Fibroblast of the aortic adventitia (primary cell): ENCODE measurements around the gene CRYGS. TPM values are rescaled to one million over a fixed set of nuclear protein-coding genes. Genes with fewer than 3 reads are reported as not detected.
"Not testable (repeated sequence)": the region's sequence is repeated elsewhere in the genome, so short reads cannot be mapped to it uniquely, and the experiment has no call there.

Experiments
- DNase-seq: peaks from one replicate; pipeline ENCODE4 v3.0.0-alpha.2; 2010; ENCODE audit warnings: low read depth
- H3K4me3 ChIP-seq: 2 replicates; pipeline ENCODE4 v1.5.1; 2011; ENCODE audit warnings: low read depth, mild to moderate bottlenecking, control low read depth, low read length, moderate library complexity
- CTCF ChIP-seq: IDR thresholded peaks from 2 replicates; pipeline ENCODE4 v1.5.1; 2011; ENCODE audit warnings: mild to moderate bottlenecking, low read length, control low read depth, inconsistent platforms; ENCODE audit not compliant: insufficient read depth
- total RNA-seq: library from RNA; depleted of rRNA; stranded (reverse); fragments of >200 nt; gene quantifications from 2 replicates; pipeline ENCODE4 v1.2.3, GENCODE V29; 2012; ENCODE audit warnings: low replicate concordance

CRYGS gene
- total RNA-seq, 1 donor = 1.3 TPM

GRCh38 chr3:186588632-186589031 lies 44.5 kb upstream of the CRYGS start:
- DNase-seq = no peak
- TF ChIP-seq CTCF = no peak
- no peak overlapping the region for H3K4me3 ChIP-seq

GRCh38 chr3:186587183-186587582 lies 43.0 kb upstream of the CRYGS start:
- TF ChIP-seq CTCF = no peak
- DNase-seq = no peak
- H3K4me3 ChIP-seq = no peak overlapping the region

- not testable (repeated sequence) for H3K4me3 ChIP-seq, DNase-seq
These were observed 42.1 kb upstream of the CRYGS start for GRCh38 chr3:186586245-186586644.

- no peak overlapping the region for H3K4me3 ChIP-seq
- TF ChIP-seq CTCF = no peak
- DNase-seq = no peak
These were observed 39.7 kb upstream of the CRYGS start for GRCh38 chr3:186583831-186584230.

- DNase-seq = no peak
- no peak overlapping the region for H3K4me3 ChIP-seq
- TF ChIP-seq CTCF = no peak
These were observed 38.4 kb upstream of the CRYGS start for GRCh38 chr3:186582541-186582940.

- H3K4me3 ChIP-seq = no peak overlapping the region
- no peak for DNase-seq
- TF ChIP-seq CTCF = no peak
These were observed 36.6 kb upstream of the CRYGS start for GRCh38 chr3:186580785-186581184.

GRCh38 chr3:186577521-186577920 lies 33.3 kb upstream of the CRYGS start:
- H3K4me3 ChIP-seq = no peak overlapping the region
- DNase-seq = no peak
- no peak for TF ChIP-seq CTCF

- H3K4me3 ChIP-seq = peak overlapping the region; percentile 98
- TF ChIP-seq CTCF = no peak
- DNase-seq = no peak
These were observed 27.4 kb upstream of the CRYGS start for GRCh38 chr3:186571644-186572013.
